Neural progenitor cell (in vitro differentiated cells): ENCODE measurements around the gene RIMBP3C. TPM values are rescaled to one million over a fixed set of nuclear protein-coding genes. Genes with fewer than 3 reads are reported as not detected.
"Not testable (repeated sequence)": the region's sequence is repeated elsewhere in the genome, so short reads cannot be mapped to it uniquely, and the experiment has no call there.

Source experiments
- DNase-seq: peaks from one replicate; pipeline ENCODE4 v3.0.0-alpha.2; 2016; ENCODE audit warnings: low spot score
- H2AFZ ChIP-seq: fragments of 200-600 bp; sonication (generic); replicated peaks from 2 replicates; pipeline ENCODE4 v1.6.1; 2016; ENCODE audit warnings: antibody characterized with exemption
- H3F3A ChIP-seq: fragments of 200-600 bp; sonication (generic); 2 replicates; pipeline ENCODE4 v1.6.1; 2016; ENCODE audit warnings: antibody characterized with exemption, low read depth
- H3K27ac ChIP-seq: fragments of 200-600 bp; sonication (generic); 2 replicates; pipeline ENCODE4 v1.5.1; 2016; ENCODE audit warnings: mild to moderate bottlenecking
- H3K27me3 ChIP-seq: fragments of 200-600 bp; sonication (generic); 2 replicates; pipeline ENCODE4 v1.6.1; 2016; ENCODE audit warnings: mild to moderate bottlenecking, moderate library complexity
- H3K36me3 ChIP-seq: fragments of 200-600 bp; sonication (generic); 2 replicates; pipeline ENCODE4 v1.5.1; 2016
- H3K4me1 ChIP-seq: fragments of 200-600 bp; sonication (generic); 2 replicates; pipeline ENCODE4 v1.6.1; 2016; ENCODE audit warnings: mixed run types
- H3K4me2 ChIP-seq: fragments of 200-600 bp; sonication (generic); 2 replicates; pipeline ENCODE4 v1.6.1; 2016
- H3K4me3 ChIP-seq: fragments of 200-600 bp; sonication (generic); 2 replicates; pipeline ENCODE4 v1.5.1; 2016
- H3K79me2 ChIP-seq: fragments of 200-600 bp; sonication (generic); 2 replicates; pipeline ENCODE4 v1.6.1; 2016; ENCODE audit warnings: low read depth
- H3K9ac ChIP-seq: fragments of 200-600 bp; sonication (generic); 2 replicates; pipeline ENCODE4 v1.6.1; 2016
- H3K9me3 ChIP-seq: fragments of 200-600 bp; sonication (generic); 2 replicates; pipeline ENCODE4 v1.5.1; 2016; ENCODE audit warnings: low read depth
- H4K20me1 ChIP-seq: fragments of 200-600 bp; sonication (generic); 2 replicates; pipeline ENCODE4 v1.6.1; 2016; ENCODE audit warnings: low read depth
- H3K27ac Mint-ChIP-seq: 3 replicates; pipeline ENCODE4 v1.8.0; 2021; ENCODE audit warnings: mixed read lengths
- H3K27me3 Mint-ChIP-seq: 2 replicates; pipeline ENCODE4 v1.8.0; 2022; ENCODE audit warnings: low read depth, mild to moderate bottlenecking, inconsistent platforms, moderate library complexity, mixed read lengths; ENCODE audit not compliant: insufficient read depth
- H3K36me3 Mint-ChIP-seq: 3 replicates; pipeline ENCODE4 v1.8.0; 2021; ENCODE audit warnings: mixed read lengths
- H3K4me1 Mint-ChIP-seq: 3 replicates; pipeline ENCODE4 v1.8.0; 2021; ENCODE audit warnings: mixed read lengths
- H3K4me3 Mint-ChIP-seq: 3 replicates; pipeline ENCODE4 v1.8.0; 2021; ENCODE audit warnings: mild to moderate bottlenecking, moderate library complexity, mixed read lengths
- H3K9me3 Mint-ChIP-seq: 3 replicates; pipeline ENCODE4 v1.8.0; 2020; ENCODE audit warnings: mixed read lengths
- small RNA-seq: library from RNA; depleted of rRNA; stranded (forward); fragments of <200 nt; gene quantifications from one replicate; pipeline ENCODE3, GENCODE V24; 2015
- total RNA-seq: library from RNA; depleted of rRNA; stranded (reverse); fragments of >200 nt; gene quantifications from 2 replicates; pipeline ENCODE4 v1.2.3, GENCODE V29; 2015; ENCODE audit warnings: low replicate concordance

RIMBP3C gene
- total RNA-seq, 1 donor from 2014 or later: 1.2 TPM

DNA sequence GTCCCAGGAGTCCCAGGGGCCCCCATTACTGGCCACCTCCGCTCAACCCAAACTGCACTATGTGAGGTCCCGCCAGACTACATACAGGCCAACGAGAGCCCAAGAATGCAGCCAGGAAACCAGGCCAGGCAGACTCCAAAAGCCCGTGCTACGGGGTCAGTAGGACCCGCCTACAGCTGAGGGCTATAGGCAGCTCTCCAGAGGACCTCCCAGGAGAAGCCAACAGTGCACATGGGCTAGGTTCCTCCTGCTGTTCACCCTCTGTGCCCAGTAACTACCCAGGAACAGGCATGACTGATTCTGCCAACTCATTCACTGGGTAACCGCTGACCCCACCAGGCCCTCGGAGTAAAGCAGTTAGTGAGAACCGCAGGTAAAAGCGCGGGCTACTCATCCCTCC lies 39.2 kb downstream of the RIMBP3C start:
- not testable (repeated sequence) for H3K27ac ChIP-seq, H3K36me3 Mint-ChIP-seq, H3F3A ChIP-seq, H3K4me1 Mint-ChIP-seq, H3K9ac ChIP-seq, H2AFZ ChIP-seq, H3K4me1 ChIP-seq, H3K9me3 Mint-ChIP-seq, DNase-seq, H3K4me2 ChIP-seq, H3K27me3 ChIP-seq, H4K20me1 ChIP-seq, H3K79me2 ChIP-seq, H3K27me3 Mint-ChIP-seq, H3K9me3 ChIP-seq, H3K4me3 Mint-ChIP-seq, H3K4me3 ChIP-seq, H3K36me3 ChIP-seq
- H3K27ac Mint-ChIP-seq: peak overlapping the region; percentile 84

- H3K27ac Mint-ChIP-seq, H3K36me3 ChIP-seq, H3K4me3 Mint-ChIP-seq, H3K27ac ChIP-seq, H3K9ac ChIP-seq, H3K4me2 ChIP-seq, DNase-seq, H3K4me1 ChIP-seq, H3K9me3 Mint-ChIP-seq, H3K36me3 Mint-ChIP-seq, H3K27me3 Mint-ChIP-seq, H3K27me3 ChIP-seq, H3K79me2 ChIP-seq, H3F3A ChIP-seq, H4K20me1 ChIP-seq, H2AFZ ChIP-seq, H3K9me3 ChIP-seq, H3K4me1 Mint-ChIP-seq, H3K4me3 ChIP-seq: not testable (repeated sequence)
These were observed 40.9 kb downstream of the RIMBP3C start for GRCh38 chr22:21510397-21510796.

DNA sequence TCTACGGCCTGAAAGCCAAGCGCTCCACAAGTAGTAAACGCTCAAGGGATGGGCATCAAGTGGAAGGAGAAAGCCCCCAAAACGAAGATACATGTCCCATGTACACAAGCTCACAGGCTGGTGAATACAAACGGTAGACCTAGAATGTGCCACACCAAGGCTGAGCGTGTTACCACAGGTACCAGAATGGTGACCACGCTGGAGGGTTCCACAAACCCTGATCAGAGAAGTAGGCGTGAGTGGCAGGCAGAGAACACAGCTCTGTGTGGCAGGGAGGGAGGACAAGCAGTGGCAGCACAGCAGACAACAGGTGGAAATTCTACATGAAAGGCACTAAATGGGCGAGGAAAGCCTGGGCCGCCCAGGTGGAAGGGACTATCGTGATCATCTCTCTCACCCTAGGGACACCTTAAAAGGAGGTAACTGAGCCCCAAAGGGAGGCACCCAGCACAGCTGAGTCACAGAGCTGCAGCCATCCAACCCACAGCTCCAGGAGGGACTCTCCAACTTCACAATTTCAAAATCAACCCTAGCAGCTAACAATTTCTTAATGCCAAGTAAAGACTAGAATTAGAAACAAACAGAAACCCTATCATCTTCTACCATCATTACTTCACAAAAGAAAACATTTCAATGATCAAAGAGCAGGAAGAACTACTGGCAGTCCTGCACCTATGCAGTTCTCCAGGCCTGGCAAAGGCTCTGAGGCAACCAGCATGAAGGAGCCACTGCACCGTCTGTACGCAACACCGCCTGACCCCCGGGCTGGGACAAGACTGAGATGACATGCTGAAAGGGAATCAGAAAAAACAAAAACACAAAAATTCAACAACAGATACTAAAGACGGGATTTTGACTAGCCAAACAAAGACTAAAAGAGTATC lies 51.4 kb downstream of the RIMBP3C start:
- H3K4me1 ChIP-seq, H3F3A ChIP-seq, H3K36me3 ChIP-seq, H3K9me3 ChIP-seq, H3K9me3 Mint-ChIP-seq, H3K27ac ChIP-seq, H3K27ac Mint-ChIP-seq, H3K27me3 ChIP-seq, DNase-seq, H3K9ac ChIP-seq, H2AFZ ChIP-seq, H4K20me1 ChIP-seq, H3K4me1 Mint-ChIP-seq, H3K4me2 ChIP-seq, H3K27me3 Mint-ChIP-seq, H3K79me2 ChIP-seq, H3K4me3 Mint-ChIP-seq, H3K36me3 Mint-ChIP-seq, H3K4me3 ChIP-seq: not testable (repeated sequence)

DNA sequence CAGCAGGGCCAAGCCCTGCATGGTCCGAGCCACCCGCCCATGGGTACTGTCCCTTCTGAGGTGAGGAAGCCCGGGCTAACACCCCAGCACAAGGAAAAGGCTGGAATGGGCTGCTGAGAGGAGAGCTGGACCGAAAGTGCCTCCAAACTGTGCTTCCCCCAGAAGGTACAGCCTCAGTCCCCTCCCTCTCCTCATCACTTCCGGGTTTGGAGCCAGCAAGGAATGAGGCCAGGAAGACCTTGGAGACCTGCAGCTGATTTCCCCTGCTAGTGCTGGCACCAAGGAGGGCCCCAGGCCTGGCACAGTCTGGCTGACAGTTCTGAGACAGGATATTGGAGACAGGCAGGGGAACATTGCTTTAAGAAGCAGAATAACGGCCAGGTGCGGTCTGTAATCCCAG lies 52.8 kb downstream of the RIMBP3C start:
- not testable (repeated sequence) for H3K4me3 ChIP-seq, H4K20me1 ChIP-seq, H3K27ac ChIP-seq, H3K27me3 Mint-ChIP-seq, H2AFZ ChIP-seq, H3K27ac Mint-ChIP-seq, H3K9me3 ChIP-seq, H3F3A ChIP-seq, H3K4me1 ChIP-seq, H3K36me3 ChIP-seq, H3K36me3 Mint-ChIP-seq, H3K4me2 ChIP-seq, H3K9ac ChIP-seq, H3K4me1 Mint-ChIP-seq, H3K79me2 ChIP-seq, DNase-seq, H3K9me3 Mint-ChIP-seq, H3K4me3 Mint-ChIP-seq, H3K27me3 ChIP-seq

GRCh38 chr22:21497984-21498383 lies 53.3 kb downstream of the RIMBP3C start:
- not testable (repeated sequence) for DNase-seq, H3K27me3 Mint-ChIP-seq, H3K9me3 Mint-ChIP-seq, H3K27ac ChIP-seq, H3K4me3 ChIP-seq, H2AFZ ChIP-seq, H3K4me1 Mint-ChIP-seq, H3K4me1 ChIP-seq, H3K27ac Mint-ChIP-seq, H3K36me3 ChIP-seq, H3F3A ChIP-seq, H3K79me2 ChIP-seq, H4K20me1 ChIP-seq, H3K27me3 ChIP-seq, H3K36me3 Mint-ChIP-seq, H3K9ac ChIP-seq, H3K4me3 Mint-ChIP-seq, H3K9me3 ChIP-seq, H3K4me2 ChIP-seq

Small RNA genes within 50 kb of the gene (small RNA-seq; reads per million reads assigned to genes)
- not detected for gene RF00492
- not detected for gene RN7SKP221

Other genes starting within 250 kb of the RIMBP3C start
- 0.34 TPM in 1 of 2 replicates, not detected in the other for gene RIMBP3B, start 167.7 kb downstream of the RIMBP3C start, total RNA-seq
- 14.3 and 30.2 TPM in 2 replicates for gene HIC2, start 134.1 kb downstream of the RIMBP3C start, total RNA-seq
- 1.5 TPM in 1 of 2 replicates, not detected in the other for gene TMEM191C, start 84.1 kb downstream of the RIMBP3C start, total RNA-seq
- gene UBE2L3, start 16.3 kb upstream of the RIMBP3C start, total RNA-seq: 51.9 and 61.2 TPM in 2 replicates
- gene YDJC, start 78.6 kb upstream of the RIMBP3C start, total RNA-seq: 4.8 and 23.4 TPM in 2 replicates
- gene CCDC116, start 81.3 kb upstream of the RIMBP3C start, total RNA-seq: 0.15 TPM in 1 of 2 replicates, not detected in the other
- gene SDF2L1, start 90.8 kb upstream of the RIMBP3C start, total RNA-seq: 4.3 and 16.6 TPM in 2 replicates
- gene PPIL2, start 114.6 kb upstream of the RIMBP3C start, total RNA-seq: 14.3 and 28.3 TPM in 2 replicates
- 32.2 and 39.1 TPM in 2 replicates for gene YPEL1, start 184.3 kb upstream of the RIMBP3C start, total RNA-seq